HG03135 (cell line): ENCODE measurements around the gene ABCD4.

Experiments used
- ATAC-seq: cut with Tn5 transposase; IDR thresholded peaks from one replicate; pipeline ENCODE4 v1.9.1; 2021; ENCODE audit warnings: mild to moderate bottlenecking, moderate library complexity; ENCODE audit not compliant: unreplicated experiment

Gene ABCD4

DNA sequence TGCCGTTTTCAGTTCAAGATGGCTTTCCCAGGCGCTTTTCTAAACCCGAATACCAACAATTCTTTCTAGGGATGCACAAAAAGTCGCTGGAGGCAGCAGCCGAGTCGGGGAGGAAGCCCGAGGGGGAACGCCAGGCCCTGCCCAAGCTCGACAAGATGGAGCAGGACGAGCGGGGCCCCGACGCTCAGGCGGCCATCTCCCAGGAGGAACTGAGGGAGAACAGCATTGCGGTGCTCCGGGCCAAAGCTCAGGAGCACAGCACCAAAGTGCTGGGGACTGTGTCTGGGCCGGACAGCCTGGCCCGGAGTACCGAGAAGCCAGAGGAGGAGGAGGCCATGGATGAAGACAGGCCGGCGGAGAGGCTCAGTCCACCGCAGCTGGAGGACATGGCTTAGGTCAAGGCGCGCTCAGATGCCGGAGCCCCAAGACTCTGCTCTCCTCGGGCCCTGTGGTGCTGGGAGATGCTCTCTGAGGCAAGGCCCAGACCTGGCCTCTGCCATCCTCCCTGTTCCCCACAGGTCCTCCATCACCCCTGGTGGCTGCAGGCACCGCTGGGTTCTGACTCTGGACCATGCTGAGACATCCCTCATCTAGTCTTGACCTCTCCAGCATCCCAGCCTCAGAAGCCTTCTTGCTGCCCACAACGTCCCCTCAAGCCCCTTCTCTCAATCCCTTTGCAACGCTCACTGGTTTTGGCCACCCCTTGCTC is 42.1 kb downstream of the ABCD4 start:
- no peak for ATAC-seq

GRCh38 chr14:74259513-74259912 is 43.2 kb downstream of the ABCD4 start:
- ATAC-seq, result no peak

DNA sequence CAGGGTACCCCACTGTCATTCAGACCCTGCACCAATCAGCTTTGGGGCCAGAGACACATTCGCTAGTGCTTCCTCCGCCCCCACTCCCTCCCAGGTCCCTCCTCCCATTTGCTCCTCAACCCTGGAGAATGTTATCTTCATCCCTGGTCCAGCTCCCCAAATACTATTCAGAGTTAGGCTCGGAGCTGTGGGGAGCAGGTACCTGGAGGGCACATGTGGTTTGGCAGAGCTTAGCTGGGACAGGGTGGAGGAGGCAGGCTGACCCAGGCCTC is 44.0 kb downstream of the ABCD4 start:
- ATAC-seq, result no peak

- no peak for ATAC-seq
Measured at GRCh38 chr14:74257941-74258763, 44.6 kb downstream of the ABCD4 start.

DNA sequence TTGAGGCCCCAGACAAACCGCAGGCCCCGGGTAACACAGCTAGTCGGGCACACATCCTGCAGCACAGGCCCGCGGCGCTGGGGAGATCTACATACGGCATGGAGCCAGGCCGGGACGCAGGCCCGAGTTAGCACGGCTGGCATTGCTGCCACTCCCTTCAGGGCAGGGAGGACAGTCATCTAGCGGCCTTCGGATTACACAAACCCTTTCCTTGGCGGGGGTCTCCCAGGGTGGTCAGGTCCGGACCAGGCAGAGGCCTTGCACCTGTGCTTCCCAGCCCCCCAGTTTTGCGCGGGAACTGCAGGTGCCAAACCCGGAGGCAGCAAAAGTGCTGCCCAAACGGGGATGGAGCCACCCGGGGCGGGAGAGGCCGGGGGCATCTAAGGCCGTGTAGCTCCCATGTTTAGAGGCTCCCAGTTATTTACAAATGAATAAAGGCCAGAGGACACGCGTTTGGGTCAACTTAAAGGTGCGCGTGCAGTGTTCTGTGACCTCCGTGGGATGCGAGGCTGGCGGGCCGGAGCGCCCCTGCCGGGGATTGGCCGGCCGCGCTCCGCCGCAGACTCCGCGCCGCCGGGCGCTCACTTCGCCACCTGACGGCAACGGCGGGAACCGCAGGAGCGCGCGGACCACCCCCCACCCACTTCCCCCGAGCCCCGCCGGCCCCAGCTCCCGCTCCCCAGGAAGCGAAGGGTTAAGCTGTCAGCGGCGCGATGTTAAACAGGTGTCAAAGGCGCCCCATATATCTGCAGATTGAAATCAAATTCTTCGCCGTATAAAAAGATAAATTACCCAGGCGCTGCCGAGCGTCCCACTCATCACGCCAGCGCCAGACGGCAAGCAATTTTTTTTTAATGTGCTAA is 45.4 kb downstream of the ABCD4 start:
- no peak for ATAC-seq

GRCh38 chr14:74255281-74255680 is 47.5 kb downstream of the ABCD4 start:
- ATAC-seq, result no peak

- ATAC-seq, result no peak
Measured at GRCh38 chr14:74249433-74250375, 53.0 kb downstream of the ABCD4 start.

- no peak for ATAC-seq
Measured at GRCh38 chr14:74248017-74248416, 54.7 kb downstream of the ABCD4 start.

DNA sequence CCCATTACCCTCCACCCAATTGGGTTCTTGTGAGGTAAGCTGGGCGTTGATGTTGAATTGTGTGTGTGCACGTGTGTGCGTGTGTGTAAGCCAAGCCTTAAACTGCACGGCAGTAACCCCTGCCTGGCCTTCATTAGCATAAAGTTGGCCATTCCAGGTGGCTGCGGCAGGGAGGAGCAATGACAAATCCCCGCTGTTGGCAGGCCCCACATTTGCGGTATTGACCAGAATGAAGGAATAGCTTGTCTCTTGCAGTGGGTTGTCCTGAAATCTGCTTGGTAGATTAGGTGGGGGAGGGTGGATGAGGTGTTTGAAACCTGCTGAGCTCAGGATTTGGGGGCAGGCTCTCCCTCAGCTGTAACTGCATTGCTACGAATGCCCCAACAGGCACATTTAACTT is 56.2 kb downstream of the ABCD4 start:
- no peak for ATAC-seq

DNA sequence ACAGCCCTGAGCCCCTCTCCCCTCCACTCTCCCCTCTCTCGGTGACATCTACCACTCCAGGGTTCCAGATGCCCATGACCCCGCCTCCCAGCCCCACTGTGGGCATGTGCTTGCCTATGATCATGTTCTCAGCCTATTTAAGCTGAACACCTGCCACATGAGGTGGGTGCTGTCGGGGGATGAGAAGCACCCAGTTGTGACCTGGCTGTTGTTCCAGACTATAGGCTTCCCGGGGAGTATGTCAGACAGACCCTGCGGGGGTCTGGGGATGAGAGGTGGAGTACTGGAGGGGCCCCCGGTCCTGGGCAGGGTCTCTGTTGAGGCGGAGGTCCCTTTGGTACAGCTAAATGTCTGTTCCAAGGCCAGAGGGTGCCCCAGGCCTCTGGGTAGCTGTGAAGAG is 57.4 kb downstream of the ABCD4 start:
- no peak for ATAC-seq

DNA sequence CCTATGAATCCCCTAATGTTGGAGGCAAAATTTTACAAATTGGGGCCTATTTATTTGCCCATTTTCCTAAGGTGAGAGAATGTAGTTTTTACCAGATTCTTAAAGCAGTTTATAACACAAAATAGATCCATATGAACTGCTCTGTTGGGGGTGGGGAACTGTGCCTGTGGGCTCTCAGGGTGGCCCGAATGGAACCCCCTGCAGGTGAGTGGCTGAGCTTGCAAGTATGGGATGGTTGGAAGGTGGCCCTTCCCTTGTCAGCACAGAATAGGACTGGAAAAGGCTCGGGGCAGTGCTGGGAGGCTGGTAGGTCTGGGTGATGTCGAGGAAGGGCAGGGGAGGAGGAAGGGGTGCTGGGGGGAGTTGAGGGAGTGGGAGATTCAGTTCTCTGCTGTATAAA is 58.6 kb downstream of the ABCD4 start:
- no peak for ATAC-seq

DNA sequence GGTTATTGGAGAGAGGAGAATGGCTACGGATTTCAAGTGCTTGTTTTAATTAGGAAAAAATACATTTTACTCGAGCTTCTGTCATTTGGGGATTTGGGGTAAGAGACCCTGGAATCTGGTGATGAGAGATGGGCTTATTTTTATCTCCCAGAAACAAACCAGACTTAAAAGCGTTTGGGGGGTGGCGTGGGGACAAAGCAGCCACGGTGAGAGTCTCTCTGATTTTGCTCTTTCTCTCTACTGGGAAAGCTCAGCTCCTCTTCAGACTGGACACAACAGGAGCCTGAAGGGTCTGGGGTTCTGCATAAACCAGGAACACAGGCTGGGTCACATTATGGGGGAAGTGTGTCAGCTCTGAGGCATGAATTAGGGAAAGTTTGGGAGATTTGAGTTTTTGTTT is 59.7 kb downstream of the ABCD4 start:
- ATAC-seq, result no peak

DNA sequence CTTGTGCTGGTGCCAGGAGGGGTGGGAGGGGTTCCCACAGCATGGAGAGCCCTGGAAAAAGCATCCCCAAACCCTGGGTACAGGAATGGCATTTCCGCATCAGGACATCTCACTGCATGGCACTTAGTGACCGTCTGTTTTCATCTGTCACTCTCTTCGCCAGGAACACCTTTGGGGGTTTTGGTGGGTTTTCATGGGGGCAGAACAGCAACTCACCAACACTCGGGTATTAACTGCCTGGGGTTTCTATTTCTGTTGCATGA is 60.0 kb downstream of the ABCD4 start:
- no peak for ATAC-seq

DNA sequence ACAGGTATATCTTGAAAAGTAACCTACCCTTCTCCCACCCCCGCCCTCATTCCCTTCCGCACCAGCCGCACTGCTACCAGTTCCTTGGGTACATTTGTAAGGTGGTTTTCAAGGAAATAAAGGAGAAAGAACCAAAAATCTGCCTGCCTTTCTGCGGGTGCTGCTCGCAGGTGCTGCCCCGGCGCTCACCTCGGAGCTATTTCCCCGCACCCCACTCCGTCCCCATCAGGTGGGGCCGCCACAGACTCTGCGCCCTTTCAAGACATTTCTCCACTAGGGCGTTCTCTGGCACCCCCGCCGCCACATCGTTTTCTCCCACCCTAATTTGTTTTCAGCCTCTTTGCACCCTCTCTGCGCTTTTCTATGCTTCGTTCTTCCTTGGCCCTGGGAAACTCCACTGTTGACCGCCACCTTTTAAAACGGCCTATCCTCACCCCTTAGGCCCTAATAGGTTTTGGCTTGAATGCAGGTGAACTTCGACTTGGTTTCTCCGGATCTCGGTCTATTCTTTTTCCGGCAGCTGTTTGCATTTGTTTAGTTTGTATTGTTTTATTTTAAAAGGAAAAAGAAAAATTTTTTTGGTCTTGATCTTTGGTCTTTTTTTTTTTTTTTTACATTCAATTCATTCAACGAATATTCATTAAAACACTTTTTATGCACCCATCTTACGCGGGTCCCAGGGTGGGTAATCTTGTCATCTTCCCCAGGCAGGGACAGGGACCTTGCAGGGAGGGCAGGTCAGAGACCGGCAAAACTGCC is 60.5 kb downstream of the ABCD4 start:
- no peak for ATAC-seq

- ATAC-seq, result no peak
Measured at GRCh38 chr14:74241652-74242017, 61.1 kb downstream of the ABCD4 start.

DNA sequence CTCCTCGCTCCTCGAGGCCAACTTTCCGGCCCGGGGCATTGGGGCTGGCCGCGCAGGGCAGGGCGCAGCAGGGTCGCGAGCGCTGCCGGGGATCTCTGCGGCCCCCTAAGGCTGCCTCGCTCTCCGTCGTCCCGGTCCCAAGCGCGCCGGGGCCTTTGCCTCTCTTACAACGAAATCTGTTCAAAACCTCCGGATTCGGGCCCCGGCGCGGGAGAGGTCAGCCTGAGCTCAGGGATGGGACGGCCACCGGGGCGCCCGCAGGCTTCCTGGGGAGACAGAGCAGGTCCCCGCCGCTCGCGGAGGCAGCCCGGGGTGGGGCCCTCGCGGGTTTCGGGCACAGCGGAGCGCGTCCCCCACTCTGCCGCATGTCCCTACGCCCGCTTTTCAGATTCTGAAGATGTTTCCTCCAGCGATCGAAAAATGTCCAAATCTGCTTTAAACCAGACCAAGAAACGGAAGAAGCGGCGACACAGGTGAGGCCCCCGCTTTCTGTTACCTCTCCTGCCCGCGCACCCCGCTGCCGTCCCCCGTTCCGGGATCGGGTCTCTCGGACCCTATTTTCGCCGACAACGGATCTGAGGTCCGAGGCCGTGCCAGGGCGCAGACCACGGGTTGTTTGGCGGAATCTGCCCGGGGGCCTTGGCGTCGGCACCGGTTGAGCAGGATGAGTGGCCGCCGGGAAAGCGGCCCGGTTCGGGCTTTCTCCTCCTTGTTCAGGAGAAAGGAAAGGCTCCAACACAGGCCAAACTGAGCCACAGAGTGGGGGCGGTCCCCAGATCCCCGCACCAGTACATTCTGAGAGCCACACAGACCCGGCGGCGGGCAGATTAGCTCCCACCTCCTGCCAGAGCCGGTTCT is 61.7 kb downstream of the ABCD4 start:
- no peak for ATAC-seq

GRCh38 chr14:74239848-74240793 is 62.6 kb downstream of the ABCD4 start:
- no peak for ATAC-seq
